HepG2 (cell line): ENCODE results near the gene SRSF3. TPM values are rescaled to one million over a fixed set of nuclear protein-coding genes. Genes with fewer than 3 reads are reported as not detected.

Experiments used
- ATAC-seq: fragments of 200-7000 bp; cut with Tn5 transposase; 3 replicates; pipeline ENCODE4 v1.9.1; 2020; ENCODE audit warnings: mild to moderate bottlenecking, moderate library complexity
- BruUV-seq: library from RNA; stranded (reverse); fragments of 400-500 nt; replicated peaks from 2 replicates; lab custom pipeline; 2021; lab: Mats Ljungman, UMichigan
- CTCF ChIA-PET: fragments of 300-600 bp; formaldehyde crosslinking; extraction: SDS; loops from one replicate; lab custom pipeline; 2021; ENCODE audit warnings: low total read pairs, inconsistent platforms, low intra/inter-chr PET ratio; lab: Yijun Ruan, JAX
- POLR2A ChIA-PET: fragments of 350-600 bp; sonication (Branson Sonifier 250); formaldehyde crosslinking; loops from one replicate; lab custom pipeline; 2020; ENCODE audit warnings: antibody characterized with exemption, inconsistent platforms; lab: Yijun Ruan, JAX
- DNase-seq: peaks from one replicate; pipeline ENCODE4 v3.0.0-alpha.2; 2015; ENCODE audit warnings: low spot score
- FAIRE-seq: peaks from 3 replicates; lab custom pipeline; 2011; peaks lifted over from hg19 to GRCh38; lab: Jason Lieb, UNC
- H2AFZ ChIP-seq: one replicate; pipeline ENCODE4 v1.6.1; 2011; ENCODE audit warnings: low read length, inconsistent platforms
- H3K27ac ChIP-seq: fragments of 300-600 bp; 3 replicates; pipeline ENCODE4 v1.8.0; 2011; ENCODE audit warnings: mixed run types, mild to moderate bottlenecking, mixed read lengths, low read length, inconsistent platforms; ENCODE audit not compliant: insufficient read depth; ENCODE audit errors: extremely low read length
- H3K27me3 ChIP-seq, 2 experiments: fragments of 200-600 bp in 1 of 2; 2 replicates in 1 of 2; 3 replicates in 1 of 2; pipeline versions ENCODE4 v1.6.0 to v1.8.0; 2011; ENCODE audit warnings: low read length in 2 of 2, mild to moderate bottlenecking in 2 of 2, moderate library complexity in 2 of 2, inconsistent platforms in 1 of 2; ENCODE audit not compliant: insufficient read depth in 2 of 2, control insufficient read depth in 1 of 2
- H3K36me3 ChIP-seq, 2 experiments: fragments of 200-600 bp in 1 of 2; replicated peaks in 1 of 2; 2 replicates in 1 of 2; 3 replicates in 1 of 2; pipeline versions ENCODE4 v1.5.1 to v1.8.0; 2011; ENCODE audit warnings: low read length in 2 of 2, inconsistent platforms in 1 of 2; ENCODE audit not compliant: insufficient read depth in 2 of 2, control insufficient read depth in 1 of 2
- H3K4me1 ChIP-seq: 2 replicates; pipeline ENCODE4 v1.5.1; 2012; ENCODE audit warnings: low read length, inconsistent platforms; ENCODE audit not compliant: insufficient read depth
- H3K4me2 ChIP-seq: 2 replicates; pipeline ENCODE4 v1.6.0; 2011; ENCODE audit warnings: low read depth, low read length, inconsistent platforms
- H3K4me3 ChIP-seq, 3 experiments: fragments of 200-600 bp in 1 of 3; sonication (generic), shearing (Covaris generic) in 1 of 3; replicated peaks in 1 of 3; 2 replicates each; pipeline ENCODE4 v1.5.1; 2011 to 2016; ENCODE audit warnings: low read length in 3 of 3, inconsistent platforms in 2 of 3, low read depth in 2 of 3, mild to moderate bottlenecking in 2 of 3, control low read depth in 1 of 3, mixed read lengths in 1 of 3; ENCODE audit not compliant: insufficient read depth in 1 of 3
- H3K79me2 ChIP-seq: one replicate; pipeline ENCODE4 v1.6.1; 2011; ENCODE audit warnings: low read length, inconsistent platforms; ENCODE audit not compliant: insufficient read depth
- H3K9ac ChIP-seq: 2 replicates; pipeline ENCODE4 v1.6.0; 2011; ENCODE audit warnings: mild to moderate bottlenecking, low read depth, low read length, inconsistent platforms; ENCODE audit not compliant: insufficient read depth
- H3K9me3 ChIP-seq: 2 replicates; pipeline ENCODE4 v1.5.1; 2012; ENCODE audit warnings: mild to moderate bottlenecking, low read length
- H4K20me1 ChIP-seq: 2 replicates; pipeline ENCODE4 v1.6.0; 2011; ENCODE audit warnings: inconsistent platforms, mild to moderate bottlenecking, low read length, moderate library complexity; ENCODE audit not compliant: insufficient read depth
- AGO2 ChIP-seq: fragments of 200-400 bp; formaldehyde crosslinking; optimal IDR thresholded peaks from 2 replicates; pipeline ENCODE3; 2017; ENCODE audit warnings: mild to moderate bottlenecking, low read depth, low read length, moderate library complexity
- ZBTB38 ChIP-seq: sonication (generic); formaldehyde crosslinking; IDR thresholded peaks from 2 replicates; pipeline ENCODE4 v1.5.1; 2020; ENCODE audit warnings: mild to moderate bottlenecking, missing genetic modification reagents
- ZNF317 ChIP-seq: sonication (generic); formaldehyde crosslinking; IDR thresholded peaks from 2 replicates; pipeline ENCODE4 v1.5.0; 2020; ENCODE audit warnings: mild to moderate bottlenecking, missing genetic modification reagents
- ZNF614 ChIP-seq: IDR thresholded peaks from 2 replicates; pipeline ENCODE4 v1.6.1; 2018; ENCODE audit warnings: missing biosample characterization, missing genetic modification reagents, inconsistent platforms, borderline replicate concordance
- ZNF772 ChIP-seq: sonication (generic); formaldehyde crosslinking; IDR thresholded peaks from 2 replicates; pipeline ENCODE4 v1.5.0; 2020; ENCODE audit warnings: mild to moderate bottlenecking, missing genetic modification reagents
- ZXDC ChIP-seq: sonication (generic); formaldehyde crosslinking; IDR thresholded peaks from 2 replicates; pipeline ENCODE4 v1.5.0; 2020; ENCODE audit warnings: mild to moderate bottlenecking, missing genetic modification reagents
- WGBS: methylation state at CpG from one replicate; pipeline ENCODE4 v1.1.6; 2017; ENCODE audit warnings: low lambda C conversion rate; 5-methylcytosine and 5-hydroxymethylcytosine counted together
- in situ Hi-C: cut with HindIII; loops from 2 replicates; pipeline ENCODE4 v1.10.0; 2017; ENCODE audit warnings: low pct_unique_long_range_greater_than_20kb; ENCODE audit not compliant: extremely low pct_ligation_motif_present
- intact Hi-C: fragments of 100-400 bp; cut with micrococcal nuclease; formaldehyde crosslinking; loops from one replicate; pipeline ENCODE4 v1.10.0; 2022; ENCODE audit not compliant: unreplicated experiment
- polyA plus RNA-seq, 8 experiments: library from polyadenylated mRNA; depleted of rRNA in 3 of 8; stranded (reverse) in 7 of 8; unstranded in 1 of 8; fragments of >200 nt; fragmentation: Illumina TruSeq in 4 of 8; extraction: Trizol in 4 of 8; gene quantifications; 2 replicates each; pipeline versions ENCODE4 v1.2.1 to v1.2.3, GENCODE V29; 2011 to 2016; ENCODE audit warnings: low read depth in 4 of 8, missing spikeins in 1 of 8, mixed read lengths in 1 of 8; ENCODE audit not compliant: insufficient read depth in 1 of 8
- total RNA-seq, 5 experiments: library from RNA; depleted of rRNA; stranded (reverse); fragments of >200 nt; fragmentation: Illumina TruSeq; extraction: Trizol; gene quantifications; 2 replicates each; pipeline ENCODE4 v1.2.3, GENCODE V29; 2016; ENCODE audit warnings: low read depth in 1 of 5
- TF ChIP-seq, protein P1 (sequence below): sonication (generic); formaldehyde crosslinking; IDR thresholded peaks from 2 replicates; pipeline ENCODE4 v1.5.0; 2020; ENCODE audit warnings: missing genetic modification reagents
- TF ChIP-seq, protein P2 (sequence below): IDR thresholded peaks from 2 replicates; pipeline ENCODE4 v1.4.0; 2020; ENCODE audit warnings: mild to moderate bottlenecking, missing genetic modification reagents

Gene SRSF3
- total and polyA plus RNA-seq, 2 of the 13 experiments (the other 11 are each of a cell fraction or from before 2014, with no cell fraction given), result 206 to 684 TPM

- Histone ChIP-seq H4K20me1 (no peaks in the 10 kb centered on the region), H3K4me2 (no peak overlapping the region)
- in situ Hi-C loops, result no loop called here
- CTCF ChIA-PET, result no interaction called here
- 0 out of 2 replicates have a peak, but pooled peaks have one; percentile 11 for TF ChIP-seq ZXDC (CRISPR knock-in tag)
- TF ChIP-seq, protein P1, sequence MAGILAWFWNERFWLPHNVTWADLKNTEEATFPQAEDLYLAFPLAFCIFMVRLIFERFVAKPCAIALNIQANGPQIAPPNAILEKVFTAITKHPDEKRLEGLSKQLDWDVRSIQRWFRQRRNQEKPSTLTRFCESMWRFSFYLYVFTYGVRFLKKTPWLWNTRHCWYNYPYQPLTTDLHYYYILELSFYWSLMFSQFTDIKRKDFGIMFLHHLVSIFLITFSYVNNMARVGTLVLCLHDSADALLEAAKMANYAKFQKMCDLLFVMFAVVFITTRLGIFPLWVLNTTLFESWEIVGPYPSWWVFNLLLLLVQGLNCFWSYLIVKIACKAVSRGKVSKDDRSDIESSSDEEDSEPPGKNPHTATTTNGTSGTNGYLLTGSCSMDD, result no peak
- TF ChIP-seq ZBTB38 (CRISPR knock-in tag), result no peak
- TF ChIP-seq, protein P2, sequence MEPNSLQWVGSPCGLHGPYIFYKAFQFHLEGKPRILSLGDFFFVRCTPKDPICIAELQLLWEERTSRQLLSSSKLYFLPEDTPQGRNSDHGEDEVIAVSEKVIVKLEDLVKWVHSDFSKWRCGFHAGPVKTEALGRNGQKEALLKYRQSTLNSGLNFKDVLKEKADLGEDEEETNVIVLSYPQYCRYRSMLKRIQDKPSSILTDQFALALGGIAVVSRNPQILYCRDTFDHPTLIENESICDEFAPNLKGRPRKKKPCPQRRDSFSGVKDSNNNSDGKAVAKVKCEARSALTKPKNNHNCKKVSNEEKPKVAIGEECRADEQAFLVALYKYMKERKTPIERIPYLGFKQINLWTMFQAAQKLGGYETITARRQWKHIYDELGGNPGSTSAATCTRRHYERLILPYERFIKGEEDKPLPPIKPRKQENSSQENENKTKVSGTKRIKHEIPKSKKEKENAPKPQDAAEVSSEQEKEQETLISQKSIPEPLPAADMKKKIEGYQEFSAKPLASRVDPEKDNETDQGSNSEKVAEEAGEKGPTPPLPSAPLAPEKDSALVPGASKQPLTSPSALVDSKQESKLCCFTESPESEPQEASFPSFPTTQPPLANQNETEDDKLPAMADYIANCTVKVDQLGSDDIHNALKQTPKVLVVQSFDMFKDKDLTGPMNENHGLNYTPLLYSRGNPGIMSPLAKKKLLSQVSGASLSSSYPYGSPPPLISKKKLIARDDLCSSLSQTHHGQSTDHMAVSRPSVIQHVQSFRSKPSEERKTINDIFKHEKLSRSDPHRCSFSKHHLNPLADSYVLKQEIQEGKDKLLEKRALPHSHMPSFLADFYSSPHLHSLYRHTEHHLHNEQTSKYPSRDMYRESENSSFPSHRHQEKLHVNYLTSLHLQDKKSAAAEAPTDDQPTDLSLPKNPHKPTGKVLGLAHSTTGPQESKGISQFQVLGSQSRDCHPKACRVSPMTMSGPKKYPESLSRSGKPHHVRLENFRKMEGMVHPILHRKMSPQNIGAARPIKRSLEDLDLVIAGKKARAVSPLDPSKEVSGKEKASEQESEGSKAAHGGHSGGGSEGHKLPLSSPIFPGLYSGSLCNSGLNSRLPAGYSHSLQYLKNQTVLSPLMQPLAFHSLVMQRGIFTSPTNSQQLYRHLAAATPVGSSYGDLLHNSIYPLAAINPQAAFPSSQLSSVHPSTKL (CRISPR knock-in tag), result no peak
- no peak for TF ChIP-seq ZNF772 (CRISPR knock-in tag)
- no peak for TF ChIP-seq ZNF614 (CRISPR knock-in tag)
- TF ChIP-seq ZNF317, result no peak
- TF ChIP-seq AGO2, result no peak
- TF ChIP-seq, all 625 proteins: peak for 1
- FAIRE-seq, result no peak
- no peak overlapping the region for H3K4me3 ChIP-seq
- BruUV-seq, result no TSS peak
- peaks cover 6 to 50% of the 10 kb centered on the region in 2 experiments for H3K27me3 ChIP-seq
- peaks cover 57% of the 10 kb centered on the region for H3K4me1 ChIP-seq
- H3K9me3 ChIP-seq, result no peaks in the 10 kb centered on the region
- 57% methylated on average over 6 of the region's 6 CpGs for WGBS
- intact Hi-C loops, result no loop called here
- POLR2A ChIA-PET, result interaction anchor here (1.5 to 3.0 kb wide), 2 partner anchors 9 to 44 kb away, joined by 9 to 21 read pairs; partner anchors contain the start of gene CDKN1A
- H3K36me3 ChIP-seq, result no peaks in the 10 kb centered on the region
- no peak; the same call in 2 of the 3 replicates for ATAC-seq
- no peaks in the 10 kb centered on the region for H3K79me2 ChIP-seq
- H3K9ac ChIP-seq, result no peak overlapping the region
- H3K27ac ChIP-seq, result no peak overlapping the region
- H2AFZ ChIP-seq, result no peak overlapping the region
- no peak for DNase-seq
Observed at GRCh38 chr6:36633370-36633769, 39.2 kb downstream of the SRSF3 start.
